ENCODE measurements around the gene COL6A5. TPM values are rescaled to one million over a fixed set of nuclear protein-coding genes. Genes with fewer than 3 reads are reported as not detected.

The COL6A5 gene
- total and polyA plus RNA-seq, 12 donors, result 0.11 TPM; not detected in 10

DNA sequence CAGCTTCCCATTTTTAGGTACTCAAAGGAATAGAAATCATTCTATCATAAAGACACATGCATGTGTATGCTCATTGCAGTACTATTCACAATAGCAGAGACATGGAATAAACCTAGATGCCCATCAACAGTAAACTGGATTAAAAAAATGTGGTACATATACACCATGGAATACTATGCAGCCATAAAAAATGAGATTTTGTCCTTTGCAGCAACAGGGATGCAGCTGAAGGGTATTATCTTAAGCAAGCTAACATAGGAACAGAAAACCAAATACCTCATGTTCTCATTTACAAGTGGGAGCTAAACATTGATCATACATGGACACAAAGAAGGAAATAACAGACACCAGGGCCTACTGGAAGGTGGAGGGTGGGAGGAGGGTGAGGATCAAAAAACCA lies 33.1 kb upstream of the COL6A5 start:
- intact Hi-C loops (cut with DNase I), result no loop called here
- TF ChIP-seq, protein P1, sequence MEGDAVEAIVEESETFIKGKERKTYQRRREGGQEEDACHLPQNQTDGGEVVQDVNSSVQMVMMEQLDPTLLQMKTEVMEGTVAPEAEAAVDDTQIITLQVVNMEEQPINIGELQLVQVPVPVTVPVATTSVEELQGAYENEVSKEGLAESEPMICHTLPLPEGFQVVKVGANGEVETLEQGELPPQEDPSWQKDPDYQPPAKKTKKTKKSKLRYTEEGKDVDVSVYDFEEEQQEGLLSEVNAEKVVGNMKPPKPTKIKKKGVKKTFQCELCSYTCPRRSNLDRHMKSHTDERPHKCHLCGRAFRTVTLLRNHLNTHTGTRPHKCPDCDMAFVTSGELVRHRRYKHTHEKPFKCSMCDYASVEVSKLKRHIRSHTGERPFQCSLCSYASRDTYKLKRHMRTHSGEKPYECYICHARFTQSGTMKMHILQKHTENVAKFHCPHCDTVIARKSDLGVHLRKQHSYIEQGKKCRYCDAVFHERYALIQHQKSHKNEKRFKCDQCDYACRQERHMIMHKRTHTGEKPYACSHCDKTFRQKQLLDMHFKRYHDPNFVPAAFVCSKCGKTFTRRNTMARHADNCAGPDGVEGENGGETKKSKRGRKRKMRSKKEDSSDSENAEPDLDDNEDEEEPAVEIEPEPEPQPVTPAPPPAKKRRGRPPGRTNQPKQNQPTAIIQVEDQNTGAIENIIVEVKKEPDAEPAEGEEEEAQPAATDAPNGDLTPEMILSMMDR (IDR thresholded peaks at IDR 0.05), result no peak
- no peak for TF ChIP-seq POLR2A (IDR thresholded peaks at IDR 0.05)
- Histone ChIP-seq H3K4me3 (no peak overlapping the region), H3K27ac (no peak overlapping the region), H3K9me3 (replicated peaks in 1 of 3) (no peaks in the 10 kb centered on the region), H3K4me1 (replicated peaks in 1 of 2) (no peaks in the 10 kb centered on the region), H3K27me3 (no peaks in the 10 kb centered on the region), H3K36me3 (replicated peaks in 1 of 2) (no peaks in the 10 kb centered on the region)
- DNase-seq, result no peak

DNA sequence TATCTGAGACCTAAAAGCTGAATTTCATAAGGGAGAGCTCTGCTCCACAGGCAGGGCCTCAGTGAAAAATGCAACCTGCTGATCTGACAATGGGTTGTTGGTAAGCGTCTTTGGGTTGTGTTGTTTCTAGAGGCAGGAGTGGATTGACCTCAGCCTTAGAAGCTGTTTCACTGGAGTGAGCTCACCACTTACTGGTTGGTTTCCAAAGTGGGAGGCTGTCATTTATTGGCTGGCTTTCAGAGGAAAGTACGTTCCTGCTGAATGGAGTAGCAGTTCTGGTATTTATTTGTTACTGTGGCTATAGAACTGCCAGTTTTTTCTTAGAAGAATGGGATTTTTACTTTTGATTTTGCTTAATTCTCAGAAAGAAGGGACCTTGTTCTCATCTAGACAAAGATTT lies 29.3 kb upstream of the COL6A5 start:
- DNase-seq, result peak in 2 of 7 donors; percentile 2 to 16
- no peaks in the 10 kb centered on the region for H3K9me3 ChIP-seq (replicated peaks in 1 of 3)
- no peaks in the 10 kb centered on the region for H3K4me1 ChIP-seq (replicated peaks in 1 of 2)
- no peaks in the 10 kb centered on the region for H3K36me3 ChIP-seq (replicated peaks in 1 of 2)
- no peak overlapping the region for H3K27ac ChIP-seq
- WGBS, 4 donors, result 49 to 69% (median 62%) methylated on average over 2 of the region's 2 CpGs
- H3K27me3 ChIP-seq, result no peaks in the 10 kb centered on the region
- intact Hi-C loops (cut with DNase I), result no loop called here
- no peak for TF ChIP-seq POLR2A (IDR thresholded peaks at IDR 0.05)
- TF ChIP-seq, protein P1 (IDR thresholded peaks at IDR 0.05), result no peak
- H3K4me3 ChIP-seq, result no peak overlapping the region

DNA sequence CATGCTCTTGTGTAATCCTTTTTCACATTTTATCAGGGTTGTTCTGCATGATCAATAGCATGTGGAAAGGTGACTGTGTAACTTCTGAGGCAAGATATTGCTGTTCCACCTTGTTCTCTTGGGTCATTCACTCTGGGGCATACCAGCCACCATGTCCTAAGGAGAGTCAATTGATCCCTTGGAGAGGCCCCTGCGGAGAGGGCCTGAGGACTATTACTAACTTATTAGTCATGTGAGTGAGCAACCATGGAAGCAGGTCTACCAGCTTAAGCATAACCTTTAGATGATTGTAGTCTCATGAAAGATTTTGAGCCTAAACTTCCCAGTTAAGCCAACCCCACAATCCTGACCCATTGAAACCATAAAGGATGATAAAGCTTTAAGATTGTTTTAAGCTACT lies 22.0 kb upstream of the COL6A5 start:
- H3K9me3 ChIP-seq (replicated peaks in 1 of 3), result no peaks in the 10 kb centered on the region
- no peaks in the 10 kb centered on the region for H3K27me3 ChIP-seq
- intact Hi-C loops (cut with DNase I), result no loop called here
- 80 to 100% (median 87%) methylated on average over 1 of the region's 1 CpG for WGBS, 4 donors
- H3K36me3 ChIP-seq (replicated peaks in 1 of 2), result no peaks in the 10 kb centered on the region
- no peaks in the 10 kb centered on the region for H3K4me1 ChIP-seq (replicated peaks in 1 of 2)
- TF ChIP-seq, protein P1 (IDR thresholded peaks at IDR 0.05), result no peak
- TF ChIP-seq POLR2A (IDR thresholded peaks at IDR 0.05), result no peak
- H3K4me3 ChIP-seq, result no peak overlapping the region
- DNase-seq, result no peak
- no peak overlapping the region for H3K27ac ChIP-seq

- Histone ChIP-seq H3K9me3 (replicated peaks in 1 of 3) (no peaks in the 10 kb centered on the region), H3K4me1 (replicated peaks in 1 of 2) (no peaks in the 10 kb centered on the region), H3K4me3 (no peak overlapping the region), H3K27me3 (peaks cover 6% of the 10 kb centered on the region), H3K27ac (no peak overlapping the region), H3K36me3 (replicated peaks in 1 of 2) (no peaks in the 10 kb centered on the region)
- WGBS, 4 donors, result 59 to 83% (median 76%) methylated on average over 1 of the region's 1 CpG
- intact Hi-C loops (cut with DNase I), result no loop called here
- no peak for TF ChIP-seq POLR2A (IDR thresholded peaks at IDR 0.05)
- no peak for DNase-seq
Measured at GRCh38 chr3:130340766-130341165, 4.7 kb upstream of the COL6A5 start.

GRCh38 chr3:130341388-130341787 lies 4.1 kb upstream of the COL6A5 start:
- H3K36me3 ChIP-seq (replicated peaks in 1 of 2), result no peaks in the 10 kb centered on the region
- no peak for TF ChIP-seq POLR2A (IDR thresholded peaks at IDR 0.05)
- TF ChIP-seq, protein P1 (IDR thresholded peaks at IDR 0.05), result no peak
- H3K9me3 ChIP-seq (replicated peaks in 1 of 3), result no peaks in the 10 kb centered on the region
- H3K27ac ChIP-seq, result no peak overlapping the region
- DNase-seq, result no peak
- no peak overlapping the region for H3K4me3 ChIP-seq
- peaks cover 12% of the 10 kb centered on the region for H3K27me3 ChIP-seq
- H3K4me1 ChIP-seq (replicated peaks in 1 of 2), result no peaks in the 10 kb centered on the region
- intact Hi-C loops (cut with DNase I), result no loop called here

All from adrenal gland (tissue), 12 donors.